Nephron (organoid): ENCODE data around the gene GLIPR2.

ENCODE experiments used
- H3K27ac Mint-ChIP-seq, 3 experiments: 2 replicates each; pipeline ENCODE4 v1.8.0; 2020; ENCODE audit warnings: mixed read lengths in 3 of 3, mild to moderate bottlenecking in 2 of 3, moderate library complexity in 1 of 3
- H3K27me3 Mint-ChIP-seq: 2 replicates; pipeline ENCODE4 v1.8.0; 2021; ENCODE audit warnings: low read depth, mild to moderate bottlenecking, moderate library complexity, mixed read lengths
- H3K36me3 Mint-ChIP-seq: 2 replicates; pipeline ENCODE4 v1.8.0; 2020; ENCODE audit warnings: low read depth, mixed read lengths
- H3K4me1 Mint-ChIP-seq: 2 replicates; pipeline ENCODE4 v1.8.0; 2020; ENCODE audit warnings: mixed read lengths
- H3K4me3 Mint-ChIP-seq, 3 experiments: 2 replicates each; pipeline ENCODE4 v1.8.0; 2020; ENCODE audit warnings: mild to moderate bottlenecking in 3 of 3, mixed read lengths in 3 of 3, moderate library complexity in 2 of 3
- H3K9me3 Mint-ChIP-seq: 2 replicates; pipeline ENCODE4 v1.8.0; 2020; ENCODE audit warnings: mixed read lengths
- CTCF ChIP-seq, 3 experiments: fragments of 200-600 bp; sonication (generic); IDR thresholded peaks; one replicate each; pipeline ENCODE4 v1.5.0; 2021; ENCODE audit warnings: antibody characterized with exemption in 3 of 3; ENCODE audit not compliant: unreplicated experiment in 3 of 3

The GLIPR2 gene

GRCh38 chr9:36092509-36093215 is 43.9 kb upstream of the GLIPR2 start:
- TF ChIP-seq CTCF (IDR thresholded peaks at IDR 0.05; ENCODE audit: unreplicated experiment in 3 of 3): no peak
- H3K27ac Mint-ChIP-seq: peak overlapping the region in 1 of 3 experiments; percentile 56

GRCh38 chr9:36093384-36093783 is 43.1 kb upstream of the GLIPR2 start:
- H3K36me3 Mint-ChIP-seq: peaks cover 26% of the 10 kb centered on the region
- H3K9me3 Mint-ChIP-seq: no peaks in the 10 kb centered on the region
- TF ChIP-seq CTCF (IDR thresholded peaks at IDR 0.05; ENCODE audit: unreplicated experiment in 3 of 3): no peak
- H3K27ac Mint-ChIP-seq: no peak overlapping the region
- no peaks in the 10 kb centered on the region for H3K27me3 Mint-ChIP-seq
- H3K4me1 Mint-ChIP-seq: peaks cover 15% of the 10 kb centered on the region
- H3K4me3 Mint-ChIP-seq: no peak overlapping the region

More at GRCh38 chr9:36092509-36093215, 43.9 kb upstream of the GLIPR2 start:
- Mint-ChIP-seq H3K27me3 (no peaks in the 10 kb centered on the region), H3K9me3 (no peaks in the 10 kb centered on the region), H3K36me3 (peaks cover 22% of the 10 kb centered on the region), H3K4me3 (no peak overlapping the region), H3K4me1 (peaks cover 15% of the 10 kb centered on the region)

GRCh38 chr9:36099718-36100117 is 36.8 kb upstream of the GLIPR2 start:
- Mint-ChIP-seq H3K9me3 (no peaks in the 10 kb centered on the region), H3K36me3 (peaks cover 8% of the 10 kb centered on the region), H3K27me3 (no peaks in the 10 kb centered on the region), H3K27ac (peak overlapping the region in 1 of 3 experiments; percentile 20), H3K4me1 (peaks cover 22% of the 10 kb centered on the region), H3K4me3 (no peak overlapping the region)
- no peak for TF ChIP-seq CTCF (IDR thresholded peaks at IDR 0.05; ENCODE audit: unreplicated experiment in 3 of 3)

- peak overlapping the region; percentile 20 to 76 (median 67) for H3K27ac Mint-ChIP-seq
- peaks cover 22% of the 10 kb centered on the region for H3K4me1 Mint-ChIP-seq
- H3K27me3 Mint-ChIP-seq: no peaks in the 10 kb centered on the region
- peak in 1 of 3 experiments; percentile 7 for TF ChIP-seq CTCF (IDR thresholded peaks at IDR 0.05; ENCODE audit: unreplicated experiment in 3 of 3)
- peaks cover 12% of the 10 kb centered on the region for H3K36me3 Mint-ChIP-seq
- H3K9me3 Mint-ChIP-seq: no peaks in the 10 kb centered on the region
- H3K4me3 Mint-ChIP-seq: no peak overlapping the region
Measured at GRCh38 chr9:36100532-36100931, 36.0 kb upstream of the GLIPR2 start.

- no peak for TF ChIP-seq CTCF (IDR thresholded peaks at IDR 0.05; ENCODE audit: unreplicated experiment in 3 of 3)
- H3K4me1 Mint-ChIP-seq: peaks cover 22% of the 10 kb centered on the region
- peaks cover 12% of the 10 kb centered on the region for H3K36me3 Mint-ChIP-seq
Measured at GRCh38 chr9:36101916-36102741, 34.4 kb upstream of the GLIPR2 start.

More at GRCh38 chr9:36101916-36102741, 34.4 kb upstream of the GLIPR2 start:
- Mint-ChIP-seq H3K27me3 (no peaks in the 10 kb centered on the region), H3K27ac (no peak overlapping the region), H3K4me3 (no peak overlapping the region), H3K9me3 (no peaks in the 10 kb centered on the region)
